Hepatocyte (in vitro differentiated cells): Measurements from ENCODE around the gene STAB2. TPM values are rescaled to one million over a fixed set of nuclear protein-coding genes. Genes with fewer than 3 reads are reported as not detected.

Experiments
- DNase-seq: peaks from one replicate; pipeline ENCODE4 v3.0.0-alpha.2; 2016; ENCODE audit warnings: low spot score
- H2AFZ ChIP-seq: fragments of 200-600 bp; sonication (generic); 2 replicates; pipeline ENCODE4 v1.6.0; 2016; ENCODE audit warnings: antibody characterized with exemption, mild to moderate bottlenecking
- H3K27ac ChIP-seq: fragments of 200-600 bp; sonication (generic); 2 replicates; pipeline ENCODE4 v1.5.1; 2016; ENCODE audit warnings: mild to moderate bottlenecking
- H3K27me3 ChIP-seq: fragments of 200-600 bp; sonication (generic); 2 replicates; pipeline ENCODE4 v1.6.1; 2016
- H3K36me3 ChIP-seq: fragments of 200-600 bp; sonication (generic); replicated peaks from 2 replicates; pipeline ENCODE4 v1.5.1; 2016; ENCODE audit warnings: low read depth; ENCODE audit not compliant: insufficient read depth
- H3K4me1 ChIP-seq: fragments of 200-600 bp; sonication (generic); 2 replicates; pipeline ENCODE4 v1.5.1; 2016; ENCODE audit warnings: mild to moderate bottlenecking, moderate library complexity; ENCODE audit not compliant: insufficient read depth
- H3K4me2 ChIP-seq: fragments of 200-600 bp; sonication (generic); 2 replicates; pipeline ENCODE4 v1.6.0; 2016
- H3K4me3 ChIP-seq: fragments of 200-600 bp; sonication (generic); 2 replicates; pipeline ENCODE4 v1.5.1; 2016; ENCODE audit warnings: mild to moderate bottlenecking
- H3K79me2 ChIP-seq: fragments of 200-600 bp; sonication (generic); 2 replicates; pipeline ENCODE4 v1.6.0; 2017; ENCODE audit warnings: mild to moderate bottlenecking
- H3K9me2 ChIP-seq: fragments of 200-600 bp; sonication (generic); replicated peaks from 2 replicates; pipeline ENCODE4 v1.6.0; 2017; ENCODE audit warnings: mild to moderate bottlenecking; ENCODE audit not compliant: insufficient read depth
- H3K9me3 ChIP-seq: fragments of 200-600 bp; sonication (generic); 2 replicates; pipeline ENCODE4 v1.5.1; 2016; ENCODE audit warnings: low read depth, mild to moderate bottlenecking
- H4K20me1 ChIP-seq: fragments of 200-600 bp; sonication (generic); 2 replicates; pipeline ENCODE4 v1.6.0; 2016; ENCODE audit warnings: mild to moderate bottlenecking; ENCODE audit not compliant: insufficient read depth, poor library complexity, severe bottlenecking
- CTCF ChIP-seq: fragments of 200-600 bp; sonication (generic); IDR thresholded peaks from 2 replicates; pipeline ENCODE4 v1.5.1; 2016; ENCODE audit warnings: antibody characterized with exemption, mild to moderate bottlenecking; ENCODE audit not compliant: poor library complexity
- EZH2 ChIP-seq: fragments of 200-600 bp; sonication (generic); IDR thresholded peaks from 2 replicates; pipeline ENCODE4 v1.6.1; 2016; ENCODE audit warnings: antibody characterized with exemption, mild to moderate bottlenecking, borderline replicate concordance
- EZH2phosphoT487 ChIP-seq: fragments of 200-600 bp; sonication (generic); IDR thresholded peaks from one replicate; pipeline ENCODE4 v1.6.1; 2018; ENCODE audit warnings: antibody characterized with exemption, mild to moderate bottlenecking, low read depth, moderate library complexity; ENCODE audit not compliant: unreplicated experiment, severe bottlenecking
- WGBS: methylation state at CpG from one replicate; pipeline ENCODE4 v1.1.6; 2016; ENCODE audit warnings: low lambda C conversion rate; ENCODE audit errors: missing lambda C conversion rate; 5-methylcytosine and 5-hydroxymethylcytosine counted together
- polyA plus RNA-seq: library from polyadenylated mRNA; unstranded; fragments of >200 nt; fragmentation: Nextera tagmentation; extraction: Ambion mirVana; gene quantifications from 2 replicates; pipeline ENCODE4 v1.2.1, GENCODE V29; 2016
- total RNA-seq: library from RNA; depleted of rRNA; stranded (reverse); fragments of >200 nt; gene quantifications from 2 replicates; pipeline ENCODE4 v1.2.3, GENCODE V29; 2014

Gene STAB2
- total and polyA plus RNA-seq, 2 experiments from 2014 or later, result not detected

DNA sequence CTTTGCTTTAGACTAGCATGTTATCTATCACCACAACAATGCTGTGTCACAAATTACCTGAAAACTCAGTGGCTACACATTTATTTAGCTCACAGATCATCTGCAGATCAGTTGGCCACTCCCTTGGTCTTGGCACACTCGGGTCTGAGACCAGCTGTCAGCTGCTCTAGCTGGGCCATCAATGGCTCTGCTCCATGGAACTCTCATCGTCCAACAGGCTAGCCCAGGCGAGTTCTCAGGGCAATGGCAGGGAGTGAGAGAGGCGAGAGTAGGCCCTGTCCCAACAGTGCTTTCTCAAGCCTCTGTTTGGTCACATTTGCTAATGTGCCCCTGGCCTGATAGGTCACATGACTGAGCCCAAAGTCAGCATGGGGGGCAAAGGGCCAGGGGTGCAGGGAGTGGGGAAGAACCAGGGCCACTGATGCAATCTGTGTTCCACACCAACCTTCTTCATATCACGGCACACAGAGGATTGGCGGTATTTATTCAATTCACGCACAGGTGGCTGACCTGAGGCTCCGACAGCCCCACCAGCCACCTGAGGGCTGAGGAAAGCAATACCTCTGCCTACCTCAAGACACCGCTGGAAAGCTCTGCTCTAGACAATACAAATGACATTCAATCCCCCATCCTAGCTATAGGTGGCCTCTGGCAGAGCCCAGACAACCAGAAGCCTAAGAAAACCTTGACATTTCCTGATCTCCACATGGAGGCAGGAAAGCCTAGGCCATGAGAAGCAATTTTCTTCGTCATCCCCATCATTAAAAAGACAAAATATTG is 171.4 kb downstream of the STAB2 start:
- 88% methylated on average over 10 of the region's 10 CpGs for WGBS
- no peak overlapping the region for H3K4me2 ChIP-seq
- H3K4me3 ChIP-seq, result no peak overlapping the region
- no peaks in the 10 kb centered on the region for H3K36me3 ChIP-seq
- no peak overlapping the region for H2AFZ ChIP-seq
- H4K20me1 ChIP-seq, result no peaks in the 10 kb centered on the region
- H3K27ac ChIP-seq, result no peak overlapping the region
- no peaks in the 10 kb centered on the region for H3K79me2 ChIP-seq
- H3K27me3 ChIP-seq, result no peaks in the 10 kb centered on the region
- no peaks in the 10 kb centered on the region for H3K9me2 ChIP-seq
- no peaks in the 10 kb centered on the region for H3K9me3 ChIP-seq
- no peak for DNase-seq
- TF ChIP-seq CTCF (no peak), EZH2phosphoT487 (no peak), EZH2 (no peak)
- H3K4me1 ChIP-seq, result no peaks in the 10 kb centered on the region

DNA sequence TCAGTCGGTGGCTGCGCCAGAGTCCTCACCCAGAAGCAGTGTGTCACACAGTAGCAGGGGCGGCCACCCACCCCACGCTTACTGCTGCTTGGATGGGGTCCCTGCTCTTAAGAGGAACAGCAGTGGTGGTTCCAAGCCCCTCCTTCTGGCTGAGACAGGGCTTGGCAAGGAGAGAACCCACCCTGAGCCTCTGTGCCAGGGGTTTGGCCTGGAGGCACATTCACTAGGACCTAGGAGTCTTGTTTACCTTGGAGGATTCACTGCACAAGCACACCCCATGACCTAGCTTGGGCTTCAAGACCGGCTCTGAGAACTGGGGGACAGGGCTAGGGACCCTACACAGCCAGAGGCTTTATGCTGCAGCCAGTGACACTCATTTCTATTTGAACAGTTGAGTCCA is 175.4 kb downstream of the STAB2 start:
- TF ChIP-seq CTCF, result no peak
- no peak for TF ChIP-seq EZH2phosphoT487
- TF ChIP-seq EZH2, result no peak
- no peak overlapping the region for H3K4me3 ChIP-seq
- 82% methylated on average over 5 of the region's 5 CpGs for WGBS

GRCh38 chr12:103765322-103765721 is 178.2 kb downstream of the STAB2 start:
- Histone ChIP-seq H2AFZ (no peak overlapping the region), H3K36me3 (no peaks in the 10 kb centered on the region), H3K79me2 (no peaks in the 10 kb centered on the region), H3K9me2 (no peaks in the 10 kb centered on the region), H3K4me3 (no peak overlapping the region), H3K4me2 (no peak overlapping the region), H3K9me3 (no peaks in the 10 kb centered on the region), H3K27ac (no peak overlapping the region), H3K4me1 (no peaks in the 10 kb centered on the region), H4K20me1 (no peaks in the 10 kb centered on the region), H3K27me3 (no peaks in the 10 kb centered on the region)
- WGBS, result 98% methylated on average over 5 of the region's 5 CpGs
- TF ChIP-seq CTCF (no peak), EZH2 (no peak), EZH2phosphoT487 (no peak)
- no peak for DNase-seq

More for the DNA sequence above, 175.4 kb downstream of the STAB2 start:
- Histone ChIP-seq H3K4me2 (no peak overlapping the region), H2AFZ (no peak overlapping the region), H3K27ac (no peak overlapping the region), H3K9me2 (no peaks in the 10 kb centered on the region), H3K79me2 (no peaks in the 10 kb centered on the region), H3K9me3 (no peaks in the 10 kb centered on the region), H3K4me1 (no peaks in the 10 kb centered on the region), H3K27me3 (no peaks in the 10 kb centered on the region), H3K36me3 (no peaks in the 10 kb centered on the region), H4K20me1 (no peaks in the 10 kb centered on the region)
- DNase-seq, result no peak
